ENCODE results near the gene NOS3. TPM values are rescaled to one million over a fixed set of nuclear protein-coding genes. Genes with fewer than 3 reads are reported as not detected.
A peak's percentile ranks its signal among the peaks of the same experiment; 100 is the strongest.

The NOS3 gene
- total RNA-seq, 1 donor from 2014 or later: 1.0 TPM

- peak overlapping the region; percentile 79 for H3K4me3 ChIP-seq (ENCODE audit: low read depth, low read length)
- H3K27me3 ChIP-seq (ENCODE audit: control insufficient read depth, insufficient read depth, low read length): no peaks in the 10 kb centered on the region
- TF ChIP-seq CTCF (IDR thresholded peaks at IDR 0.05; ENCODE audit: insufficient read depth, low read length, poor library complexity, severe bottlenecking): no peak
- peaks cover 2% of the 10 kb centered on the region for H3K36me3 ChIP-seq (ENCODE audit: control insufficient read depth, insufficient read depth, low read length)
- no peak for DNase-seq (ENCODE audit: low read depth)
Measured at GRCh38 chr7:151061213-151062110, 70.6 kb downstream of the NOS3 start.

GRCh38 chr7:151062111-151062398 lies 71.2 kb downstream of the NOS3 start:
- DNase-seq (ENCODE audit: low read depth): no peak
- H3K27me3 ChIP-seq (ENCODE audit: control insufficient read depth, insufficient read depth, low read length): no peaks in the 10 kb centered on the region
- H3K36me3 ChIP-seq (ENCODE audit: control insufficient read depth, insufficient read depth, low read length): peaks cover 2% of the 10 kb centered on the region
- no peak for TF ChIP-seq CTCF (IDR thresholded peaks at IDR 0.05; ENCODE audit: insufficient read depth, low read length, poor library complexity, severe bottlenecking)
- no peak overlapping the region for H3K4me3 ChIP-seq (ENCODE audit: low read depth, low read length)

- Histone ChIP-seq H3K27me3 (ENCODE audit: control insufficient read depth, insufficient read depth, low read length) (no peaks in the 10 kb centered on the region), H3K36me3 (ENCODE audit: control insufficient read depth, insufficient read depth, low read length) (peaks cover 2% of the 10 kb centered on the region), H3K4me3 (ENCODE audit: low read depth, low read length) (peak overlapping the region; percentile 46)
- no peak for TF ChIP-seq CTCF (IDR thresholded peaks at IDR 0.05; ENCODE audit: insufficient read depth, low read length, poor library complexity, severe bottlenecking)
- peak; percentile 71 for DNase-seq (ENCODE audit: low read depth)
Measured at GRCh38 chr7:151062399-151063211, 71.8 kb downstream of the NOS3 start.

- TF ChIP-seq CTCF (IDR thresholded peaks at IDR 0.05; ENCODE audit: insufficient read depth, low read length, poor library complexity, severe bottlenecking): no peak
- Histone ChIP-seq H3K4me3 (ENCODE audit: low read depth, low read length) (peak overlapping the region; percentile 9), H3K27me3 (ENCODE audit: control insufficient read depth, insufficient read depth, low read length) (no peaks in the 10 kb centered on the region), H3K36me3 (ENCODE audit: control insufficient read depth, insufficient read depth, low read length) (peaks cover 2% of the 10 kb centered on the region)
- no peak for DNase-seq (ENCODE audit: low read depth)
Measured at GRCh38 chr7:151063212-151063561, 72.4 kb downstream of the NOS3 start.

Other genes starting within 250 kb of the NOS3 start
- gene TMEM176B, start 190.7 kb upstream of the NOS3 start, total RNA-seq: 15.8 and 17.5 TPM in 2 replicates
- 13.3 and 18.9 TPM in 2 replicates for gene TMEM176A, start 190.2 kb upstream of the NOS3 start, total RNA-seq
- 0.68 and 1.0 TPM in 2 replicates for gene AOC1, start 138.5 kb upstream of the NOS3 start, total RNA-seq
- 2.1 and 4.1 TPM in 2 replicates for gene KCNH2, start 12.7 kb upstream of the NOS3 start, total RNA-seq
- 0.55 and 2.1 TPM in 2 replicates for gene ATG9B, start 33.5 kb downstream of the NOS3 start, total RNA-seq
- 36.8 and 37.1 TPM in 2 replicates for gene ABCB8, start 37.4 kb downstream of the NOS3 start, total RNA-seq
- 0.04 and 0.41 TPM in 2 replicates for gene ASIC3, start 57.5 kb downstream of the NOS3 start, total RNA-seq
- gene CDK5, start 66.9 kb downstream of the NOS3 start, total RNA-seq: 21.5 and 27.0 TPM in 2 replicates
- 166 and 201 TPM in 2 replicates for gene SLC4A2, start 68.6 kb downstream of the NOS3 start, total RNA-seq
- 70.9 and 71.7 TPM in 2 replicates for gene FASTK, start 89.8 kb downstream of the NOS3 start, total RNA-seq
- 46.3 and 66.0 TPM in 2 replicates for gene TMUB1, start 92.5 kb downstream of the NOS3 start, total RNA-seq
- gene AGAP3, start 95.5 kb downstream of the NOS3 start, total RNA-seq: 77.4 and 92.8 TPM in 2 replicates
- not detected in 2 replicates for gene GBX1, start 176.7 kb downstream of the NOS3 start, total RNA-seq
- not detected in 2 replicates for gene ASB10, start 196.2 kb downstream of the NOS3 start, total RNA-seq
- gene H2BK1, start 219.5 kb downstream of the NOS3 start, total RNA-seq: not detected in 2 replicates
- 75.4 and 78.9 TPM in 2 replicates for gene ABCF2, start 236.2 kb downstream of the NOS3 start, total RNA-seq
- gene CHPF2, start 241.5 kb downstream of the NOS3 start, total RNA-seq: 60.0 and 83.9 TPM in 2 replicates

Data from kidney epithelial cell (primary cell).